Measurements from ENCODE around the gene TEAD1. TPM values are rescaled to one million over a fixed set of nuclear protein-coding genes. Genes with fewer than 3 reads are reported as not detected.
"Not testable (repeated sequence)": the region's sequence is repeated elsewhere in the genome, so short reads cannot be mapped to it uniquely, and the experiment has no call there.

TEAD1 gene
- total RNA-seq, 2 donors from 2014 or later: 76.4 to 94.4 TPM

DNA sequence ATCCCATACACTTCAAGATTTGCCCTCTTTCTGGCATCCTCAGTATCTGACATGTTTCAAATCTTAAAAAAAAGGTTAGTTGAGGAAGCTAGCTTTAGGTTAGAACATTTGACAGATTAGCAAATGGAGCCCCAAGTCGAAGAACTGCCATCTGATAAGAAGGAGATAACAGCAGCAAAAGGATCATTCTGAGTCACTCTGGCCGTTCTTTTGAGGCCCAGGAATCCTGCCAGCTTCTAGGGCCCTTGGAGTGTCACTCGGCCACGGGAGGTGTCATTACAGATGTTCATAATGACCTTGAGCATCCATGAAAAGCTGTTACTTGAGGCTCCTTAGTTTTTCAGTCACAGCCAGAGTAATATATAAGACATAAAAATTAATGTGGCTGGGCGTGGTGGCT, 202.8 kb downstream of the TEAD1 start:
- peaks cover 16% of the 10 kb centered on the region for H3K4me1 ChIP-seq (ENCODE audit: control insufficient read depth, insufficient read depth, low read length)
- Mint-ChIP-seq H3K36me3 (ENCODE audit: low read depth) (peaks cover 50% of the 10 kb centered on the region), H3K27ac (no peak overlapping the region), H3K4me3 (no peak overlapping the region), H3K27me3 (ENCODE audit: insufficient read depth) (no peaks in the 10 kb centered on the region), H3K9me3 (no peaks in the 10 kb centered on the region), H3K4me1 (peaks cover 16% of the 10 kb centered on the region)
- 91 to 92% methylated on average over 3 to 5 of the region's 5 CpGs for WGBS, 2 experiments (ENCODE audit: insufficient coverage in 1 of 2, insufficient read length in 1 of 2)
- DNase-seq: no peak
- H3K27ac ChIP-seq (ENCODE audit: low read depth, low read length): no peak overlapping the region
- H3K27me3 ChIP-seq (ENCODE audit: control insufficient read depth, insufficient read depth, low read length, poor library complexity, severe bottlenecking): no peaks in the 10 kb centered on the region
- no peak overlapping the region for H3K9ac ChIP-seq (ENCODE audit: extremely low read depth, low read length, poor library complexity, severe bottlenecking)
- no peak overlapping the region for H3K4me3 ChIP-seq (ENCODE audit: low read length)
- TF ChIP-seq, protein P1, sequence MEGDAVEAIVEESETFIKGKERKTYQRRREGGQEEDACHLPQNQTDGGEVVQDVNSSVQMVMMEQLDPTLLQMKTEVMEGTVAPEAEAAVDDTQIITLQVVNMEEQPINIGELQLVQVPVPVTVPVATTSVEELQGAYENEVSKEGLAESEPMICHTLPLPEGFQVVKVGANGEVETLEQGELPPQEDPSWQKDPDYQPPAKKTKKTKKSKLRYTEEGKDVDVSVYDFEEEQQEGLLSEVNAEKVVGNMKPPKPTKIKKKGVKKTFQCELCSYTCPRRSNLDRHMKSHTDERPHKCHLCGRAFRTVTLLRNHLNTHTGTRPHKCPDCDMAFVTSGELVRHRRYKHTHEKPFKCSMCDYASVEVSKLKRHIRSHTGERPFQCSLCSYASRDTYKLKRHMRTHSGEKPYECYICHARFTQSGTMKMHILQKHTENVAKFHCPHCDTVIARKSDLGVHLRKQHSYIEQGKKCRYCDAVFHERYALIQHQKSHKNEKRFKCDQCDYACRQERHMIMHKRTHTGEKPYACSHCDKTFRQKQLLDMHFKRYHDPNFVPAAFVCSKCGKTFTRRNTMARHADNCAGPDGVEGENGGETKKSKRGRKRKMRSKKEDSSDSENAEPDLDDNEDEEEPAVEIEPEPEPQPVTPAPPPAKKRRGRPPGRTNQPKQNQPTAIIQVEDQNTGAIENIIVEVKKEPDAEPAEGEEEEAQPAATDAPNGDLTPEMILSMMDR (conservative IDR thresholded peaks at IDR 0.05): no peak
- H3K36me3 ChIP-seq (ENCODE audit: control insufficient read depth, insufficient read depth, low read length): peaks cover 64% of the 10 kb centered on the region
- H3K9me3 ChIP-seq (ENCODE audit: control insufficient read depth, low read length): no peaks in the 10 kb centered on the region

GRCh38 chr11:12877508-12877907, 203.3 kb downstream of the TEAD1 start:
- H3K27me3 Mint-ChIP-seq (ENCODE audit: insufficient read depth); H3K4me3 ChIP-seq (ENCODE audit: low read length): not testable (repeated sequence)

DNA sequence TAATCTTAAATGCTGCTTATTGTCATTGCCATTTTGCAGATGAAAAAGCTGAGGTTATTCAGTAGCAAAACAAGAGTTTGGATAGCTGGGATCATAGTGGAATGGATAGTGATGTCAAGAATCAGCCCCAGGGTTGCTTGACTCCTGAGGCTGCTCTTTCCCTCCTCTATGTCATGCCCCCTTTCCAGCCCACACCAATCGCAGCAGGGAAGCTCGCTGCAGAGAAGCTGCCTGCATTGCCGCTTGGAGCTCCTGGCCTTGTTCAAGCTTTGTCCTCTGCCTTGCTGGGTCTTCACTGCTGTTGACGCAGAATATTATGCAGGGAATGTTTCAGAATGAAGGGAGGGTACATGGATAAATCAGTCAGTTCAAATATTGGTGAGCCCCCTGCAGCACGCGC, 206.1 kb downstream of the TEAD1 start:
- Mint-ChIP-seq H3K27ac (no peak overlapping the region), H3K27me3 (ENCODE audit: insufficient read depth) (no peaks in the 10 kb centered on the region), H3K4me3 (no peak overlapping the region), H3K9me3 (no peaks in the 10 kb centered on the region), H3K4me1 (peaks cover 26% of the 10 kb centered on the region), H3K36me3 (ENCODE audit: low read depth) (peaks cover 69% of the 10 kb centered on the region)
- TF ChIP-seq, protein P1 (conservative IDR thresholded peaks at IDR 0.05): no peak
- no peak overlapping the region for H3K9ac ChIP-seq (ENCODE audit: extremely low read depth, low read length, poor library complexity, severe bottlenecking)
- 94 to 97% methylated on average over 3 to 6 of the region's 6 CpGs for WGBS, 2 experiments (ENCODE audit: insufficient coverage in 1 of 2, insufficient read length in 1 of 2)
- H3K9me3 ChIP-seq (ENCODE audit: control insufficient read depth, low read length): no peaks in the 10 kb centered on the region
- peaks cover 68% of the 10 kb centered on the region for H3K36me3 ChIP-seq (ENCODE audit: control insufficient read depth, insufficient read depth, low read length)
- no peak overlapping the region for H3K27ac ChIP-seq (ENCODE audit: low read depth, low read length)
- no peaks in the 10 kb centered on the region for H3K27me3 ChIP-seq (ENCODE audit: control insufficient read depth, insufficient read depth, low read length, poor library complexity, severe bottlenecking)
- DNase-seq: peak; percentile 39
- H3K4me3 ChIP-seq (ENCODE audit: low read length): no peak overlapping the region
- H3K4me1 ChIP-seq (ENCODE audit: control insufficient read depth, insufficient read depth, low read length): peaks cover 14% of the 10 kb centered on the region

More at GRCh38 chr11:12877508-12877907, 203.3 kb downstream of the TEAD1 start:
- WGBS, 2 experiments (ENCODE audit: insufficient coverage in 1 of 2, insufficient read length in 1 of 2): 94 to 100% methylated on average over 1 to 4 of the region's 4 CpGs
- not testable (repeated sequence) for H3K9ac ChIP-seq (ENCODE audit: extremely low read depth, low read length, poor library complexity, severe bottlenecking); DNase-seq; H3K27ac ChIP-seq (ENCODE audit: low read depth, low read length); H3K27me3 ChIP-seq (ENCODE audit: control insufficient read depth, insufficient read depth, low read length, poor library complexity, severe bottlenecking); H3K9me3 ChIP-seq (ENCODE audit: control insufficient read depth, low read length); H3K9me3 Mint-ChIP-seq; H3K27ac Mint-ChIP-seq; H3K4me3 Mint-ChIP-seq
- peaks cover 16% of the 10 kb centered on the region for H3K4me1 Mint-ChIP-seq
- Histone ChIP-seq H3K4me1 (ENCODE audit: control insufficient read depth, insufficient read depth, low read length) (peaks cover 11% of the 10 kb centered on the region), H3K36me3 (ENCODE audit: control insufficient read depth, insufficient read depth, low read length) (peaks cover 64% of the 10 kb centered on the region)
- peaks cover 51% of the 10 kb centered on the region for H3K36me3 Mint-ChIP-seq (ENCODE audit: low read depth)

DNA sequence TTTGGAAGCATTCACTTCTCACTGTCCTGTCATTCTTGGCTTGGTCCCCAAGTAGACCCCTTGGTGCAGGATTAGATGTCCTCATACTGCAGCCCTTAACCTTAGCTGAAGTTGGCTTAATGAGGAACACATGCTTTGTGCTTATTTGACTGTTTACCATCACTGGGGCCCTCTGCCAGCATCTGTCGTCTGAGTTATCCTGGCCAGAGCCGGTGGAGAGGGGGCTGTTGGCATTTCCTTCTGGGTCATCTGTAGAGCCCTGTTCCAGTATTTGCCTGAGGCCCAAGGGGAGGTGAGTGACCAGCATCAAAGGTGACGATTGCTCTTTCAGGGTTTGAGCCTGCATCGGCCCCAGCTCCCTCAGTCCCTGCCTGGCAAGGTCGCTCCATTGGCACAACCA, 208.4 kb downstream of the TEAD1 start:
- H3K4me3 Mint-ChIP-seq: no peak overlapping the region
- H3K9ac ChIP-seq (ENCODE audit: extremely low read depth, low read length, poor library complexity, severe bottlenecking): no peak overlapping the region
- TF ChIP-seq, protein P1 (conservative IDR thresholded peaks at IDR 0.05): no peak

More for the DNA sequence above, 208.4 kb downstream of the TEAD1 start:
- Histone ChIP-seq H3K9me3 (ENCODE audit: control insufficient read depth, low read length) (no peaks in the 10 kb centered on the region), H3K4me3 (ENCODE audit: low read length) (no peak overlapping the region), H3K27ac (ENCODE audit: low read depth, low read length) (no peak overlapping the region), H3K36me3 (ENCODE audit: control insufficient read depth, insufficient read depth, low read length) (peaks cover 75% of the 10 kb centered on the region), H3K4me1 (ENCODE audit: control insufficient read depth, insufficient read depth, low read length) (peaks cover 14% of the 10 kb centered on the region), H3K27me3 (ENCODE audit: control insufficient read depth, insufficient read depth, low read length, poor library complexity, severe bottlenecking) (no peaks in the 10 kb centered on the region)
- no peaks in the 10 kb centered on the region for H3K27me3 Mint-ChIP-seq (ENCODE audit: insufficient read depth)
- peaks cover 18% of the 10 kb centered on the region for H3K4me1 Mint-ChIP-seq
- H3K9me3 Mint-ChIP-seq: no peaks in the 10 kb centered on the region
- no peak for DNase-seq
- H3K36me3 Mint-ChIP-seq (ENCODE audit: low read depth): peaks cover 79% of the 10 kb centered on the region
- WGBS, 2 experiments (ENCODE audit: insufficient coverage in 1 of 2, insufficient read length in 1 of 2): 95 to 100% methylated on average over 5 of the region's 5 CpGs
- no peak overlapping the region for H3K27ac Mint-ChIP-seq
